AG04449 (cell line): ENCODE results near the gene CENATAC.
A peak's percentile ranks its signal among the peaks of the same experiment; 100 is the strongest.

Source experiments
- CTCF ChIA-PET: fragments of 350-600 bp; formaldehyde crosslinking; extraction: SDS; loops from one replicate; lab custom pipeline; 2021; ENCODE audit warnings: antibody characterized with exemption; lab: Yijun Ruan, JAX
- POLR2A ChIA-PET: fragments of 400-600, 350-600 bp; formaldehyde crosslinking; extraction: SDS; loops from one replicate; lab custom pipeline; 2020; ENCODE audit warnings: antibody characterized with exemption, inconsistent platforms; lab: Yijun Ruan, JAX
- DNase-seq: peaks from one replicate; pipeline ENCODE4 v3.0.0-alpha.2; 2010; ENCODE audit warnings: low read depth, low spot score
- H3K4me3 ChIP-seq: 2 replicates; pipeline ENCODE4 v1.5.1; 2011; ENCODE audit warnings: low read depth, mild to moderate bottlenecking, control low read depth, low read length
- CTCF ChIP-seq: IDR thresholded peaks from one replicate; pipeline ENCODE4 v1.5.1; 2011; ENCODE audit warnings: mild to moderate bottlenecking, moderate library complexity, low read length, control low read depth, inconsistent platforms; ENCODE audit not compliant: insufficient read depth; ENCODE audit errors: missing control alignments

The CENATAC gene

DNA sequence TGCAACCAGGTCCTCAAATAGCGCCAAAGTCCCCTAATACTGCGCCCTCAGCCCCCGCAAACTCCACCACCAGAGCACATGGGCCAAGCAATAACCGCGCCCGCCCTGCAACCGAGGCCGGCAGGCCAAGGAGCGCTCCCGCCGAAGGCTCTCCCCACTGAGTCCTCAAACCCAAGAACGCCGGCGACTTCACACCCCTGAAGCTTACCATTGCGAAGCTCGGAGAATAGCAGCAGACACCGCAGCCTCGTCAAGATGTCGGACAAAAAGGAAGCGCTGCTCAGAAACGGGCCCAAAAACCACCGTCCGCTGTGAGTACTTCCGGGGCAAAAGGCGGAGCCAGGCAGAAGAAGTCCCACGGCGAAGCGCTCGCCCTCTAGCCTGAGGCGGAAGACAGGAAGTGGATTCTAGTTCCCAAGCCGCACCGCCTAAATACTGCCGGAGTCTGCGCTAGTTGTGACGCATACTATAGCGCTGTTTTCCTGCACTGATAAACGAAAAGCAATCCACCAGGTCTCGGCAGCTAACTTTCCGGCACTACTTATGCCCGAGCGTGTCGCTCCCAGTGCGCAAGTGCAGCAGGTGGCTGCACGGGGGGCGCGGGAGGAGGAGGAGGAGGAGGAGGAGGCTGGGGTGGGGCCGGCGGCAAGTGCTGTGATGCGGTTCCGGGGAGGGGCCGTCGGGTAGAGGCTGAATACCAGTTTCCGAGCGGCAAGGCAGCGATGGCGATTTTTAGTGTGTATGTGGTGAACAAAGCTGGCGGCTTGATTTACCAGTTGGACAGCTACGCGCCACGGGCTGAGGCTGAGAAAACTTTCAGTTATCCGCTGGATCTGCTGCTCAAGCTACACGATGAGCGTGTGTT, 20.4 kb downstream of the CENATAC start, which contains the start of the genes RPS25 and TRAPPC4:
RPS25 (minus strand) TSS at position 270 of the 865 bp plus-strand sequence; CDS start at position 211, 59 bp downstream.
TRAPPC4 (plus strand) TSS at position 693 of the 865 bp plus-strand sequence; CDS start at position 723, 30 bp downstream.
- DNase-seq: peak; percentile 75
- no peak for TF ChIP-seq CTCF
- POLR2A ChIA-PET: interaction anchor here (0.6 to 1.4 kb wide), 3 partner anchors 13 to 49 kb away, joined by 3 to 4 read pairs (median 3); partner anchors contain the start of gene VPS11
- CTCF ChIA-PET: interaction anchor here (1.0 to 8.5 kb wide), 5 partner anchors 9 to 289 kb away, joined by 3 to 54 read pairs (median 3); partner anchors contain the start of gene SLC37A4
- H3K4me3 ChIP-seq: peak within 1 kb of the TSS; percentile 94

DNA sequence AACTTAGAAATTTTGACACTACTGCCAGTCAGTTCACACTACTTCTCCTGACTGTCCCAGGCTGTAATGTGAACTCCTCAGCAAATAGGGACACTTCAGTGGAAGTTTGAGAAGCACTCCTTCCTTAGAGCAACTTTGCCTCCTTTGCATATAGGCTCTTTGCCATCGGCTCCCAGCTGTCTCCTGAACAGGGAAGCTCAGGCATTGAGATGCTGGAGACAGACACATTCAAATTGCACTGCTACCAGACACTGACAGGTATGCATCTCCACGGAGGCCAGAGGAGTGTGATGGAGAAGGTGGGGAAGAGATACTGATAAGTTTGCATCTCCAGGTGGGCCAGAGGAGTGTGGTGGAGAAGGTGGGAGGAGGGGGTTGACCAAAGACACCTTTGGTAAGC, 22.1 kb downstream of the CENATAC start:
- TF ChIP-seq CTCF: no peak
- no peak for DNase-seq
- CTCF ChIA-PET: interaction anchor here (0.8 to 8.5 kb wide), 4 partner anchors 8 to 23 kb away, joined by 3 to 54 read pairs (median 6); partner anchors contain the start of gene SLC37A4
- POLR2A ChIA-PET: no interaction called here
- peak overlapping the region; percentile 94 for H3K4me3 ChIP-seq

DNA sequence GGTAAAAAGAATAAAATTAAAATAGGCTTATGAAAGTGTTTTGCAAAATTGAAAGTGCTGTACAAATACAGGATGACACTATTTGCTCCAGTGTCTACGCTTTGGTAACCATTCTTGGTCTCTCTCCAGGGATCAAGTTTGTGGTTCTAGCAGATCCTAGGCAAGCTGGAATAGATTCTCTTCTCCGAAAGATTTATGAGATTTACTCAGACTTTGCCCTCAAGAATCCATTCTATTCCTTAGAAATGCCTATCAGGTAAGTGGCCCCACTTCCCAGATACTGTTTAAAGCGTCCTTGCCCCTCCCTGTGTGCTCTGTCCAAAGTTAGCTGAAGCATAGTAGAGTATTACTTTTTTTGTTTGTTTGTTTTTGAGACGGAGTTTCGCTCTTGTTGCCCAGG, 23.7 kb downstream of the CENATAC start:
- no peak for TF ChIP-seq CTCF
- POLR2A ChIA-PET: no interaction called here
- no peak for DNase-seq
- CTCF ChIA-PET: interaction anchor here (8.5 kb wide), 1 partner anchor 10 kb away, joined by 54 read pairs; the partner anchor contains the start of gene SLC37A4
- H3K4me3 ChIP-seq: no peak overlapping the region

GRCh38 chr11:119023741-119024140, 25.8 kb downstream of the CENATAC start:
- no peak for TF ChIP-seq CTCF
- no peak overlapping the region for H3K4me3 ChIP-seq
- no peak for DNase-seq
- ChIA-PET POLR2A (no interaction called here), CTCF (interaction anchor here (1.1 to 8.5 kb wide), 2 partner anchors 8 kb away, joined by 3 to 54 read pairs; partner anchors contain the start of gene SLC37A4)

- DNase-seq: no peak
- TF ChIP-seq CTCF: no peak
- no peak overlapping the region for H3K4me3 ChIP-seq
- ChIA-PET POLR2A (interaction anchor here (0.6 kb wide), 1 partner anchor 17 kb away, joined by 3 read pairs; no protein-coding TSS in a partner anchor), CTCF (interaction anchor here (1.1 to 8.5 kb wide), 2 partner anchors 7 to 9 kb away, joined by 3 to 54 read pairs; partner anchors contain the start of gene SLC37A4)
Measured at GRCh38 chr11:119024430-119025098, 26.6 kb downstream of the CENATAC start.
